Tibial nerve (tissue), 4 donors: ENCODE data around the gene HERC3. TPM values are rescaled to one million over a fixed set of nuclear protein-coding genes. Genes with fewer than 3 reads are reported as not detected.

Source experiments
- DNase-seq, 2 donors: peaks; one replicate each; pipeline ENCODE4 v3.0.0-alpha.2; 2019; ENCODE audit warnings: low spot score in 2 of 2
- H3K27ac ChIP-seq, 4 donors: fragments of 200-600 bp; sonication (generic) in 3 of 4; one replicate each; pipeline ENCODE4 v1.5.1; 2017 to 2019; ENCODE audit warnings: mild to moderate bottlenecking in 1 of 4
- H3K27me3 ChIP-seq, 2 donors: fragments of 200-600 bp; sonication (generic) in 1 of 2; one replicate each; pipeline versions ENCODE4 v1.5.1 to v1.6.0; 2017 to 2019
- H3K36me3 ChIP-seq, 3 donors: fragments of 200-600 bp; sonication (generic); one replicate each; pipeline ENCODE4 v1.5.1; 2018 to 2019
- H3K4me1 ChIP-seq, 4 donors: fragments of 200-600 bp; sonication (generic) in 3 of 4; one replicate each; pipeline ENCODE4 v1.5.1; 2017 to 2019
- H3K4me3 ChIP-seq, 4 donors: fragments of 200-600 bp; sonication (generic) in 3 of 4; one replicate each; pipeline ENCODE4 v1.5.1; 2017 to 2019; ENCODE audit warnings: mild to moderate bottlenecking in 1 of 4, moderate library complexity in 1 of 4
- H3K9me3 ChIP-seq, 4 donors: fragments of 200-600 bp; sonication (generic) in 3 of 4; one replicate each; pipeline ENCODE4 v1.5.1; 2017 to 2019
- CTCF ChIP-seq, 5 experiments: fragments of 200-600 bp in 3 of 5; fragments of 450-650 bp in 2 of 5; sonication (generic) in 3 of 5; IDR thresholded peaks; one replicate each; pipeline ENCODE4 v1.5.1; 2016 to 2019; ENCODE audit warnings: antibody characterized with exemption in 5 of 5, mild to moderate bottlenecking in 3 of 5, moderate library complexity in 2 of 5
- EP300 ChIP-seq, 2 donors: sonication (generic); formaldehyde crosslinking; IDR thresholded peaks; one replicate each; pipeline ENCODE4 v1.6.1; 2017; ENCODE audit warnings: antibody characterized with exemption in 2 of 2, mild to moderate bottlenecking in 1 of 2
- POLR2A ChIP-seq, 2 donors: fragments of 450-650 bp; IDR thresholded peaks; one replicate each; pipeline ENCODE4 v1.6.1; 2017; ENCODE audit warnings: antibody characterized with exemption in 2 of 2, mild to moderate bottlenecking in 2 of 2, moderate library complexity in 2 of 2
- WGBS, 2 donors: methylation state at CpG; one replicate each; pipeline ENCODE4 v1.1.5; 2018; 5-methylcytosine and 5-hydroxymethylcytosine counted together
- total RNA-seq, 4 donors: library from RNA; depleted of rRNA; stranded (reverse); fragments of >200 nt; gene quantifications; one replicate each; pipeline ENCODE4 v1.1.0, GENCODE V29; 2016

The HERC3 gene
- total RNA-seq, 4 donors from 2014 or later, result 30.0 to 61.0 (median 42.0) TPM

DNA sequence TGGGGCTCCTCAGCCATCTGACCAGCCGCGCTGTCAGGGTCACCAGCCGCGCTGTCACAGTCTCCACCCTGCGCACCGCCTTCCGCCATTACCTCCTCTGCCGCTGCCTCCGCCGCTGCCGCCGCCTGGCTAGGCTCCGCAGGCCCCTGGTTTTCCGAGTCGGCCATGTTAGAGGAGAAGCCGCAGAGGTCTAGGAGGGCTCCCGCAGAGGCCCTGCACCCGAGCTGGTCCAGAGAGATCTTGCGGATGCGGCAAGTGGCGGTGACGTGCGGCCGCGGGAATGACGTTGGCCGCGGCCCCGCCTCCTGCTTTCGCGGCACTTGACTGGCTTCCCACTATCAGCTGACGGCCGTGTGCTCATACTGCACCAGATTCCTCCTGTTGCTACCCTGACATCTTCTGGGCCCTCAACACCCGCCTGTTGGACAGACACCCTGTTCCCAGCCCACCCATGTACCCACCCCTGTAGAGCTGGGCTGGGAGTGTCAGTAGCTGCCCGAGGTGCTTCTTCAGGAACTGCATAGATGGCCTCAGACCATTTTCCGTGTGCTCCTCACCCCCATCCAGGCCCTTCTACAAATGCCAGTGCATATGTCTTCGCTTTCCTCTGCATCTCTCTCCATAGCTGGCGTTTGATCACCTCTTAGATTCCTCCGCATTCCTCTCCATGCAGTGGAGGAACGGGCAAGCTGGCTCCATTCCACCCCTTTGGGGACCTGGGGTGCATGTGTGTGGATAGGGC is 105.5 kb downstream of the HERC3 start, which contains the start of gene NAP1L5:
NAP1L5 (minus strand) TSS at position 242 of the 742 bp plus-strand sequence; CDS start at position 167, 75 bp downstream.
- Histone ChIP-seq H3K27ac (peak within 1 kb of the TSS; percentile 78 to 91 (median 86)), H3K9me3 (no peaks in the 10 kb centered on the region), H3K36me3 (peaks cover 0 to 16% (median 0%) of the 10 kb centered on the region in 3 donors), H3K27me3 (no peaks in the 10 kb centered on the region), H3K4me3 (peak within 1 kb of the TSS; percentile 48 to 75 (median 55)), H3K4me1 (no peaks in the 10 kb centered on the region)
- TF ChIP-seq CTCF (IDR thresholded peaks at IDR 0.05), result no peak
- TF ChIP-seq EP300 (IDR thresholded peaks at IDR 0.05), result peak; percentile 27 to 81
- peak; percentile 28 to 63 for TF ChIP-seq POLR2A (IDR thresholded peaks at IDR 0.05)
- 43 to 74% methylated on average over 39 to 40 of the region's 40 CpGs for WGBS, 2 donors
- peak; percentile 53 to 55 for DNase-seq

DNA sequence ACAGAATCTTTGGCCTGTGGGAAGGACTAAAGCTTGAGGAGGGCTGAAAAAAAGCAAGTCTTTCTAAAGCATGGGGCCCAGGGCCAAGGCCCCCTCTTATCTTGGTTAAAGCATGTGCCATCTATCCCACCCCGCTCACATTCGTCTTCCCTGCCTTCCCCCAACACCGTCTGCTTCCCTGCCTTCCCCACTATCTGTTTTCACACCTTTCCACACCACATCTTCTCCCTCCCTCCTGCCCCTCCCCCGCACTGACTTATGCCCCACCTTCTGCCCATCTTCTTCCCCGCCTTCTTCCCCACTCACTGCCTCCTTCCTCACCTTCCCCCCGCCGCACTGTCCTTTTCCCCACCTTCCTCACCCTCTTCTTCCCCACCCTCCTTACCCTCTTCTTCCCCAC is 106.2 kb downstream of the HERC3 start:
- H3K4me3 ChIP-seq, result no peak overlapping the region
- H3K36me3 ChIP-seq, result peaks cover 0 to 23% (median 0%) of the 10 kb centered on the region in 3 donors
- no peaks in the 10 kb centered on the region for H3K27me3 ChIP-seq
- 95 to 96% methylated on average over 7 of the region's 7 CpGs for WGBS, 2 donors
- no peak for DNase-seq
- no peaks in the 10 kb centered on the region for H3K9me3 ChIP-seq
- H3K27ac ChIP-seq, result peak overlapping the region in 2 of 4 donors; percentile 88 to 91
- H3K4me1 ChIP-seq, result no peaks in the 10 kb centered on the region
- TF ChIP-seq EP300 (IDR thresholded peaks at IDR 0.05) (no peak), CTCF (IDR thresholded peaks at IDR 0.05) (no peak), POLR2A (IDR thresholded peaks at IDR 0.05) (no peak)

DNA sequence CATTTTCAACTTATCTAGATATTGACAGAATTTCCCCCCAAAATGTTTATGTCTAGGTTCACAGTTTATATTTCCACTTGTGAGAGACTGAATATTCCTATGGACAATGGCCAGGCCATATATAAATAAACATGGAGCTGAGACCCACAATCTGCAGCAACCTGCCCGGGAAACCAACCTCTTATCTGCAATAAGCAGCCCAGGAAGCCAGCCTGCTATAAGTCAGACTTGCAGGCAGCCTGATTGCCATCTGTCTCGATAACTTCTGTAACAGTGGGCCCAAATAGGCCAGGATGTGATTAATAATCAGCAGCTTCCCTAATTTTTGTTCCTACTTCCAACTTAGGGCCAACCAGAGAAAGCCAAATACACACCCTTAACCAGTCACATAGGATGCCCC is 110.5 kb downstream of the HERC3 start:
- 83 to 93% methylated on average over 2 of the region's 2 CpGs for WGBS, 2 donors
- no peaks in the 10 kb centered on the region for H3K9me3 ChIP-seq
- TF ChIP-seq CTCF (IDR thresholded peaks at IDR 0.05), result no peak
- TF ChIP-seq EP300 (IDR thresholded peaks at IDR 0.05), result no peak
- TF ChIP-seq POLR2A (IDR thresholded peaks at IDR 0.05), result no peak
- H3K4me1 ChIP-seq, result peaks cover 0 to 20% (median 3%) of the 10 kb centered on the region in 4 donors
- no peak overlapping the region for H3K4me3 ChIP-seq
- H3K27me3 ChIP-seq, result no peaks in the 10 kb centered on the region
- no peak for DNase-seq
- no peak overlapping the region for H3K27ac ChIP-seq
- H3K36me3 ChIP-seq, result peaks cover 0 to 35% (median 0%) of the 10 kb centered on the region in 3 donors

GRCh38 chr4:88705223-88705622 is 112.9 kb downstream of the HERC3 start:
- H3K9me3 ChIP-seq, result no peaks in the 10 kb centered on the region
- H3K27ac ChIP-seq, result peak overlapping the region in 1 of 4 donors; percentile 70
- no peak for DNase-seq
- no peaks in the 10 kb centered on the region for H3K27me3 ChIP-seq
- peaks cover 0 to 44% (median 0%) of the 10 kb centered on the region in 3 donors for H3K36me3 ChIP-seq
- H3K4me3 ChIP-seq, result no peak overlapping the region
- no peak for TF ChIP-seq POLR2A (IDR thresholded peaks at IDR 0.05)
- TF ChIP-seq CTCF (IDR thresholded peaks at IDR 0.05), result no peak
- no peak for TF ChIP-seq EP300 (IDR thresholded peaks at IDR 0.05)
- peaks cover 0 to 20% (median 3%) of the 10 kb centered on the region in 4 donors for H3K4me1 ChIP-seq

DNA sequence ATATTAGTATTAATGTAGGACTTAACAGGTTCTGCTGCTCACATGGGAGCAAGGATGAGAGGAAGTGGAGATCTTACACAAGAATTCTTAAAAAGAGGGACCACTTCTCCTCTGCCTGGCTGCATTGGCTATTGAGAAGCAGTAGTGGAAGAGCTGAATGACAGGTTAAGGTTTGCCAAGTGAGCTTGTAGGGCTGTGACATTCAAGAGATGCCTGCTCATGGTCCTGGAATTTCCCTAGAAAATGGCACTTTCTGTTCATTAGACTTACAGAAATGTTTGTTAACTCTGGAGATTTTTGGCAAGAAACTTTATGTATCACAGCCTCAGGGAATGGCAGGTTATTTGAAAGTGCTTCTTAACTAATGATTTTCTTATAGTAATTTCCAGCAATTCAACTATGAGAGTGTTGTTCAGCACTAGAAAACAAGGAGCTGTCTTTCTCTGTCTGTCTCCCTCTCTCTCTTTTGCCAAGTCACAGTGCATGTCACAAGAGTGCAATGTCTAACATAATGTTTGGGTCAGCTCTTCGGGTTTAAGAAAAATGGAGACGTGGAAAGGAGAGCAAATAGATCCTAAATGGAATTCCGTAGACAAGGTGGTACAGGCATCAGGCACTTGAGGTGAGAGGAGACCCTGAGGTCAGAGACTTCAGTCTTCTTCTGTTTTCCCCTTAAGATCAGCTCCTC is 113.7 kb downstream of the HERC3 start:
- H3K4me3 ChIP-seq, result no peak overlapping the region
- TF ChIP-seq CTCF (IDR thresholded peaks at IDR 0.05), result no peak
- TF ChIP-seq POLR2A (IDR thresholded peaks at IDR 0.05), result no peak
- TF ChIP-seq EP300 (IDR thresholded peaks at IDR 0.05), result no peak
- peaks cover 0 to 20% (median 3%) of the 10 kb centered on the region in 4 donors for H3K4me1 ChIP-seq
- no peaks in the 10 kb centered on the region for H3K9me3 ChIP-seq
- H3K27ac ChIP-seq, result peak overlapping the region; percentile 2 to 83 (median 58)
- H3K36me3 ChIP-seq, result peaks cover 0 to 52% (median 0%) of the 10 kb centered on the region in 3 donors
- DNase-seq, result no peak
- WGBS, 2 donors, result 46% methylated on average over 3 of the region's 3 CpGs
- H3K27me3 ChIP-seq, result no peaks in the 10 kb centered on the region
